ENCODE data around the gene ADM.

The ADM gene

GRCh38 chr11:10326012-10326964, 21.4 kb downstream of the ADM start:
- H3K27ac ChIP-seq, result no peak overlapping the region
- H3K9ac ChIP-seq (ENCODE audit: insufficient read length), result no peak overlapping the region
- TF ChIP-seq POLR2AphosphoS5 (IDR thresholded peaks at IDR 0.05; ENCODE audit: borderline replicate concordance, low read depth, low read length), result no peak
- no peak for TF ChIP-seq EZH2 (IDR thresholded peaks at IDR 0.05)
- TF ChIP-seq FOXP2 (optimal IDR thresholded peaks at IDR 0.05; ENCODE audit: control extremely low read depth, extremely low read length, insufficient read depth), result no peak

DNA sequence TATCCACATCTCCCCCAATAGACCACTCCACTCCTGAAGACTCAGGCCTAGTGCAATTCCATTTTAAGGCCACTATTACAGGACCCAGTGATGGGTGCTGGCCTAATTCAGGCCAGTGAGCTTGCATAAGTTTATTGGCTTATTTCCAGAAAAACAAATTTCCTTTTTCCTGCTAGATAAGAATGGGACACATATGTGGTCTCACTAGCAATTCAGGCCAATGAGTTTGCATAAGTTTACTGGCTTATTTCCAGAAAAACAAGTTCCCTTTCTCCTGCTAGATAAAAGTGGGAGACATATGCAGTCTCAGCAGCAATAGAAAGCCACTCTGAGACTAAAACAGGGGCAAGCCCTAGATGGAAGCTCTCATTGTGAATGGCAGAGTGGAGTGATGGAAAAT, 22.4 kb downstream of the ADM start:
- H3K27ac ChIP-seq, result no peak overlapping the region

More at GRCh38 chr11:10326012-10326964, 21.4 kb downstream of the ADM start:
- H3K36me3 ChIP-seq (ENCODE audit: insufficient read depth, low read length), result no peaks in the 10 kb centered on the region
- no peak for DNase-seq (ENCODE audit: low read depth, low spot score)
- H3K9me3 ChIP-seq (ENCODE audit: low read depth, low read length), result no peaks in the 10 kb centered on the region
- H3K4me3 ChIP-seq, result no peak overlapping the region

GRCh38 chr11:10328314-10329098, 23.6 kb downstream of the ADM start:
- TF ChIP-seq POLR2AphosphoS5 (IDR thresholded peaks at IDR 0.05; ENCODE audit: borderline replicate concordance, low read depth, low read length) (no peak), EZH2 (IDR thresholded peaks at IDR 0.05) (no peak), FOXP2 (optimal IDR thresholded peaks at IDR 0.05; ENCODE audit: control extremely low read depth, extremely low read length, insufficient read depth) (no peak)
- Histone ChIP-seq H3K27ac (no peak overlapping the region), H3K9me3 (ENCODE audit: low read depth, low read length) (no peaks in the 10 kb centered on the region), H3K9ac (ENCODE audit: insufficient read length) (no peak overlapping the region), H3K4me3 (no peak overlapping the region), H3K36me3 (ENCODE audit: insufficient read depth, low read length) (no peaks in the 10 kb centered on the region)
- no peak for DNase-seq (ENCODE audit: low read depth, low spot score)

More for the DNA sequence above, 22.4 kb downstream of the ADM start:
- TF ChIP-seq POLR2AphosphoS5 (IDR thresholded peaks at IDR 0.05; ENCODE audit: borderline replicate concordance, low read depth, low read length), result no peak
- no peak for TF ChIP-seq EZH2 (IDR thresholded peaks at IDR 0.05)
- TF ChIP-seq FOXP2 (optimal IDR thresholded peaks at IDR 0.05; ENCODE audit: control extremely low read depth, extremely low read length, insufficient read depth), result no peak
- no peaks in the 10 kb centered on the region for H3K9me3 ChIP-seq (ENCODE audit: low read depth, low read length)
- no peak overlapping the region for H3K4me3 ChIP-seq
- no peak for DNase-seq (ENCODE audit: low read depth, low spot score)
- no peaks in the 10 kb centered on the region for H3K36me3 ChIP-seq (ENCODE audit: insufficient read depth, low read length)
- H3K9ac ChIP-seq (ENCODE audit: insufficient read length), result no peak overlapping the region

DNA sequence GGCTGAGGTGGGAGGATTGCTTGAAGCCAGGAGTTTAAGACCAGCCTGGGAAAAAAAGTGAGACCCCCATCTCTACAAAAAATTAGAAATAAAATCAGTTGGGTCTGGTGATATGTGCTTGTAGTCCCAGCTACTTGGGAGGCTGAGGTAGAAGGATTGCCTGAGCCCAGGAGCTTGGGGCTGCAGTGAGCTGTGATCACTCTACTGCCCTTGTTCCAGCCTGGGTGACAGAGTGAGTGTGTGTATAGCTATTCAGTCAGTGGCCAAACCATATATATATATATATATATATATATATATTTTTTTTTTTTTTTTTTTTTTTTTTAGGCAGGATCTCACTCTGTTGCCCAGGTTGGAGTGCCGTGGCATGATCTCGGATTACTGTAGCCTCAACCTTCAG, 24.5 kb downstream of the ADM start:
- no peak for TF ChIP-seq EZH2 (IDR thresholded peaks at IDR 0.05)
- no peak for TF ChIP-seq POLR2AphosphoS5 (IDR thresholded peaks at IDR 0.05; ENCODE audit: borderline replicate concordance, low read depth, low read length)
- no peak for TF ChIP-seq FOXP2 (optimal IDR thresholded peaks at IDR 0.05; ENCODE audit: control extremely low read depth, extremely low read length, insufficient read depth)
- Histone ChIP-seq H3K4me3 (no peak overlapping the region), H3K9me3 (ENCODE audit: low read depth, low read length) (no peaks in the 10 kb centered on the region), H3K36me3 (ENCODE audit: insufficient read depth, low read length) (no peaks in the 10 kb centered on the region), H3K27ac (no peak overlapping the region), H3K9ac (ENCODE audit: insufficient read length) (no peak overlapping the region)
- no peak for DNase-seq (ENCODE audit: low read depth, low spot score)

GRCh38 chr11:10329935-10330334, 25.1 kb downstream of the ADM start:
- no peak overlapping the region for H3K4me3 ChIP-seq
- TF ChIP-seq EZH2 (IDR thresholded peaks at IDR 0.05) (no peak), FOXP2 (optimal IDR thresholded peaks at IDR 0.05; ENCODE audit: control extremely low read depth, extremely low read length, insufficient read depth) (no peak), POLR2AphosphoS5 (IDR thresholded peaks at IDR 0.05; ENCODE audit: borderline replicate concordance, low read depth, low read length) (no peak)
- H3K36me3 ChIP-seq (ENCODE audit: insufficient read depth, low read length), result no peaks in the 10 kb centered on the region
- no peak for DNase-seq (ENCODE audit: low read depth, low spot score)
- no peak overlapping the region for H3K9ac ChIP-seq (ENCODE audit: insufficient read length)
- no peaks in the 10 kb centered on the region for H3K9me3 ChIP-seq (ENCODE audit: low read depth, low read length)
- no peak overlapping the region for H3K27ac ChIP-seq

DNA sequence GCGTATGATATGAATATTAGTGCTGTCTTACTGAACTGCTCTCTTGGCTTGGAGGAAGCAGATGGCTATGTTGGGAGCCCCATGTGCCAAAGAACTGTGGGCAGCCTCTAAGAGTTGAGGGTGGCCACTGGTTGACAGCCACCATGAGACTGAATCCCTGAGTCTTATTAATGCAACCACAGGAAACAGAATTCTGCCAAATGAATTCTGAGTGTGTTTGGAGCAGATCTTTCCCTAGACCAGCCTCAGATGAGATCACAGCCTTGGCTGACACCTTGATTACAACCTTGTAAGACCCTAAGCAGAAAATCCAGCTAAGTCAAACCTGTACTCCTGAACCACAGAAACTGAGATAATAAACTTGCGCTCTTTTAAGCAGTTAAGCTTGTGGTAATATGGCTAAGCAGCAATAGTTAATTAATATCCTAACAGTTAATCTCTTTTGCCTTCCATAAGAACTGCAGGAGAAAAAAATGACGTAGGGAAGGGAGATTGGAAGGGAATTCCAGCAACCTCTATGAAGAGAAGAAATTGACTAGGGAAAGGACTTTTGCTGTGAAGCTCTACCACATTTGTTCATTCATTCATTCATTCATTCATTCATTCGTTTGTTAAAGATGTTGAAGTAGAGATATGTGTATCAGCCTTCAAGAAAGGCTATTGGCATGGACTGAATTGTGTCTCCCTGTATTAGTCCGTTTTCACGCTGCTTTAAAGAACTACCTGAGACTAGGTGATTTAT, 26.8 kb downstream of the ADM start:
- no peak overlapping the region for H3K27ac ChIP-seq
- DNase-seq (ENCODE audit: low read depth, low spot score), result no peak
- H3K9me3 ChIP-seq (ENCODE audit: low read depth, low read length), result no peaks in the 10 kb centered on the region
- H3K4me3 ChIP-seq, result no peak overlapping the region
- no peak overlapping the region for H3K9ac ChIP-seq (ENCODE audit: insufficient read length)
- H3K36me3 ChIP-seq (ENCODE audit: insufficient read depth, low read length), result no peaks in the 10 kb centered on the region
- TF ChIP-seq FOXP2 (optimal IDR thresholded peaks at IDR 0.05; ENCODE audit: control extremely low read depth, extremely low read length, insufficient read depth) (no peak), EZH2 (IDR thresholded peaks at IDR 0.05) (no peak), POLR2AphosphoS5 (IDR thresholded peaks at IDR 0.05; ENCODE audit: borderline replicate concordance, low read depth, low read length) (no peak)

DNA sequence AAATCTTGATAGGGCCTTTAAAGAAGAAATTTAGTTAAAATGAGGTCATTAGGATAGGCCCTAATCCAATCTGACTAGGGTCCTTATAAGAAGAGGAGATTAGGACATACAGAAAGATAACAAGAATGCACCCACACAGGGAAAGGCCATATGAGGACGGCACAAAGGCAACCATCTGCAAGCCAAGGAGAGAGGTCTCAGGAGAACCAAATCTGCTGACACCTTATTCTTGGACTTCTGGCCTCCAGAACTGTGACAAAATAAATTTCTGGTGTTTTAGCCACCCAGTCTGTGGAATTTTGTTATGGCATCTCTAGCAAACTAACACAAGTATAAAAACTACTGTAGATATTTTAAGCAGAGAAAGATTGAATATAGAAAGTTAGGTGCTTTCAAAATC, 28.6 kb downstream of the ADM start:
- DNase-seq (ENCODE audit: low read depth, low spot score), result no peak
- no peak overlapping the region for H3K9ac ChIP-seq (ENCODE audit: insufficient read length)
- no peak overlapping the region for H3K27ac ChIP-seq
- H3K9me3 ChIP-seq (ENCODE audit: low read depth, low read length), result no peaks in the 10 kb centered on the region
- H3K36me3 ChIP-seq (ENCODE audit: insufficient read depth, low read length), result no peaks in the 10 kb centered on the region
- TF ChIP-seq POLR2AphosphoS5 (IDR thresholded peaks at IDR 0.05; ENCODE audit: borderline replicate concordance, low read depth, low read length) (no peak), FOXP2 (optimal IDR thresholded peaks at IDR 0.05; ENCODE audit: control extremely low read depth, extremely low read length, insufficient read depth) (no peak), EZH2 (IDR thresholded peaks at IDR 0.05) (no peak)
- H3K4me3 ChIP-seq, result no peak overlapping the region
